Measurements from ENCODE around the gene TRIM62. TPM values are rescaled to one million over a fixed set of nuclear protein-coding genes. Genes with fewer than 3 reads are reported as not detected.
A peak's percentile ranks its signal among the peaks of the same experiment; 100 is the strongest.
"Not testable (repeated sequence)": the region's sequence is repeated elsewhere in the genome, so short reads cannot be mapped to it uniquely, and the experiment has no call there.

Gene TRIM62
- total RNA-seq, 1 donor from 2014 or later: 78.7 TPM

- peak overlapping the region; percentile 95 for H3K27ac Mint-ChIP-seq (ENCODE audit: unreplicated experiment)
- TF ChIP-seq CTCF (IDR thresholded peaks at IDR 0.05): peak; percentile 97
These were observed 54.6 kb downstream of the TRIM62 start for GRCh38 chr1:33127001-33127823.

GRCh38 chr1:33126411-33127000 lies 55.3 kb downstream of the TRIM62 start:
- DNase-seq (ENCODE audit: extremely low spot score, unreplicated experiment): no peak
- H3K9me3 Mint-ChIP-seq (ENCODE audit: unreplicated experiment): no peaks in the 10 kb centered on the region
- H3K27ac Mint-ChIP-seq (ENCODE audit: unreplicated experiment): peak overlapping the region; percentile 95
- H3K27me3 Mint-ChIP-seq (ENCODE audit: unreplicated experiment): no peaks in the 10 kb centered on the region
- peak overlapping the region; percentile 90 for H3K4me3 Mint-ChIP-seq (ENCODE audit: unreplicated experiment)
- peaks cover 24% of the 10 kb centered on the region for H3K36me3 Mint-ChIP-seq (ENCODE audit: unreplicated experiment)
- H3K4me1 Mint-ChIP-seq (ENCODE audit: unreplicated experiment): peaks cover 18% of the 10 kb centered on the region
- TF ChIP-seq CTCF (IDR thresholded peaks at IDR 0.05): no peak

More at GRCh38 chr1:33127001-33127823, 54.6 kb downstream of the TRIM62 start:
- H3K9me3 Mint-ChIP-seq (ENCODE audit: unreplicated experiment): no peaks in the 10 kb centered on the region
- no peaks in the 10 kb centered on the region for H3K27me3 Mint-ChIP-seq (ENCODE audit: unreplicated experiment)
- H3K36me3 Mint-ChIP-seq (ENCODE audit: unreplicated experiment): peaks cover 30% of the 10 kb centered on the region
- peak overlapping the region; percentile 90 for H3K4me3 Mint-ChIP-seq (ENCODE audit: unreplicated experiment)
- DNase-seq (ENCODE audit: extremely low spot score, unreplicated experiment): peak; percentile 97
- H3K4me1 Mint-ChIP-seq (ENCODE audit: unreplicated experiment): peaks cover 18% of the 10 kb centered on the region

GRCh38 chr1:33124647-33125046 lies 57.2 kb downstream of the TRIM62 start:
- H3K4me3 Mint-ChIP-seq (ENCODE audit: unreplicated experiment); H3K27ac Mint-ChIP-seq (ENCODE audit: unreplicated experiment); H3K9me3 Mint-ChIP-seq (ENCODE audit: unreplicated experiment); H3K27me3 Mint-ChIP-seq (ENCODE audit: unreplicated experiment); DNase-seq (ENCODE audit: extremely low spot score, unreplicated experiment): not testable (repeated sequence)
- Mint-ChIP-seq H3K36me3 (ENCODE audit: unreplicated experiment) (peaks cover 15% of the 10 kb centered on the region), H3K4me1 (ENCODE audit: unreplicated experiment) (peaks cover 18% of the 10 kb centered on the region)

- no peak overlapping the region for H3K4me3 Mint-ChIP-seq (ENCODE audit: unreplicated experiment)
- H3K27me3 Mint-ChIP-seq (ENCODE audit: unreplicated experiment): no peaks in the 10 kb centered on the region
- H3K4me1 Mint-ChIP-seq (ENCODE audit: unreplicated experiment): peaks cover 18% of the 10 kb centered on the region
- no peak overlapping the region for H3K27ac Mint-ChIP-seq (ENCODE audit: unreplicated experiment)
- H3K9me3 Mint-ChIP-seq (ENCODE audit: unreplicated experiment): no peaks in the 10 kb centered on the region
- H3K36me3 Mint-ChIP-seq (ENCODE audit: unreplicated experiment): peaks cover 13% of the 10 kb centered on the region
- no peak for TF ChIP-seq CTCF (IDR thresholded peaks at IDR 0.05)
- no peak for DNase-seq (ENCODE audit: extremely low spot score, unreplicated experiment)
These were observed 58.6 kb downstream of the TRIM62 start for GRCh38 chr1:33123266-33123665.

GRCh38 chr1:33122483-33123178 lies 59.2 kb downstream of the TRIM62 start:
- Mint-ChIP-seq H3K27ac (ENCODE audit: unreplicated experiment) (no peak overlapping the region), H3K36me3 (ENCODE audit: unreplicated experiment) (peaks cover 13% of the 10 kb centered on the region), H3K9me3 (ENCODE audit: unreplicated experiment) (no peaks in the 10 kb centered on the region), H3K27me3 (ENCODE audit: unreplicated experiment) (no peaks in the 10 kb centered on the region), H3K4me1 (ENCODE audit: unreplicated experiment) (peaks cover 16% of the 10 kb centered on the region), H3K4me3 (ENCODE audit: unreplicated experiment) (no peak overlapping the region)
- no peak for DNase-seq (ENCODE audit: extremely low spot score, unreplicated experiment)
- TF ChIP-seq CTCF (IDR thresholded peaks at IDR 0.05): no peak
